NT2/D1 (cell line): Measurements from ENCODE around the gene IGSF6.

Source experiments
- SUZ12 ChIP-seq: IDR thresholded peaks from 2 replicates; pipeline ENCODE4 v1.6.1; 2011; ENCODE audit not compliant: insufficient read length, insufficient read depth; ENCODE audit errors: extremely low read depth
- YY1 ChIP-seq: IDR thresholded peaks from 2 replicates; pipeline ENCODE4 v1.6.1; 2011; ENCODE audit not compliant: insufficient read length, insufficient read depth
- ZNF274 ChIP-seq: IDR thresholded peaks from 2 replicates; pipeline ENCODE4 v1.6.1; 2011; ENCODE audit warnings: mild to moderate bottlenecking, low read depth, low read length

GRCh38 chr16:21689107-21689506, 36.7 kb upstream of the IGSF6 start:
- no peak for TF ChIP-seq ZNF274
- TF ChIP-seq YY1, result no peak
- no peak for TF ChIP-seq SUZ12
